Activated naive CD8-positive, alpha-beta T cell treated with anti-CD3 and anti-CD28 coated beads, Interleukin-2, amount 50 U/mL, for 24 hours (primary cell): ENCODE results near the gene SOX10.

Experiments
- ATAC-seq: fragments of 150-1000 bp; cut with Tn5 transposase; one replicate; pipeline ENCODE4 v1.10.0; 2021
- DNase-seq: peaks from one replicate; pipeline ENCODE4 v3.0.0; 2021
- H3K27ac Mint-ChIP-seq: one replicate; pipeline ENCODE4 v1.8.0; 2021; ENCODE audit warnings: mild to moderate bottlenecking, mixed read lengths
- H3K27me3 Mint-ChIP-seq: one replicate; pipeline ENCODE4 v1.8.0; 2021; ENCODE audit warnings: mixed read lengths
- H3K36me3 Mint-ChIP-seq: one replicate; pipeline ENCODE4 v1.8.0; 2021; ENCODE audit warnings: low read depth, mixed read lengths
- H3K4me1 Mint-ChIP-seq: one replicate; pipeline ENCODE4 v1.8.0; 2021; ENCODE audit warnings: mixed read lengths
- H3K4me3 Mint-ChIP-seq: one replicate; pipeline ENCODE4 v1.8.0; 2021; ENCODE audit warnings: mild to moderate bottlenecking, moderate library complexity, mixed read lengths
- H3K9me3 Mint-ChIP-seq: one replicate; pipeline ENCODE4 v1.8.0; 2021; ENCODE audit warnings: mixed read lengths

The SOX10 gene

DNA sequence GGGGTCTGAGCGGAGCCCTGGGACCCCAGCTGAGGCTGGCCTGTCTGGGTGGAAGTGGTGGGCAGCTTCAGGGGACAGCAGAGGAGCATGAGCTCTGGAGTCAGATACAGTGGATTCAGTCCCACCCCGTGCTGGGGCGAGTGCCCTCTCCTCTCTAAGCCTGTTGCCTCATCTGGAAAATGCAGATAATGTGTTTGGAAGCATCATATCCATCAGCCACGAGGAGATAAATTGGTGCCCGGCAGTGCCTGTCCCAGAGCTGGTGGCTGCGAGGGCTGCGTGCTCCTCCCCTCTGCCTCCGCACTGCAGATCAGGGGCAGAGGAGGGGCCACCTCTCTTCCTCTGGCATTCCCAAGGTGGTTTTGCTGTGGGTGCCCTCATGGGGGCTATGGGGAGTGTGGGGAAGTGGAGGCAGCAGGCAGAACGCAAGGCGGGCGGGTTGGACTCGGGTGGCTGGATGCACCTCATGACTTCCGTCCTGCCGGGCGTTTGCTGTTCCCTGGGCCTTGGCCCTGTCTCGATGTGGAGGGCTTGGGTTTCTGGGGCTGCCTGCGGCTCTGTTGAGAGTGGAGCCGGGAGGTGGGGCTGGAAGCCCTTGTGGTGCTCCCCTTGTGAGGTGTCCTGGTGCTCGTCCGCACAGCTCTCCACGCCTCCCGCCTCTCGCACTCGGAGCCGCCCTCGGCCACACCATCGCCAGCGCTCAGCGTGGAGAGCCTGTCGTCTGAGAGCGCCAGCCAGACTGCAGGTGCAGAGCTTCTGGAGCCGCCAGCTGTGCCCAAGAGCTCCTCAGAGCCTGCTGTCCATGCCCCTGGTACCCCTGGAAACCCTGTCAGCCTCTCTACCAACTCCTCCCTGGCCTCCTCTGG, 57.4 kb downstream of the SOX10 start:
- no peaks in the 10 kb centered on the region for H3K9me3 Mint-ChIP-seq
- no peak overlapping the region for H3K27ac Mint-ChIP-seq
- H3K4me3 Mint-ChIP-seq = no peak overlapping the region
- peaks cover 1% of the 10 kb centered on the region for H3K36me3 Mint-ChIP-seq
- H3K27me3 Mint-ChIP-seq = no peaks in the 10 kb centered on the region
- H3K4me1 Mint-ChIP-seq = no peaks in the 10 kb centered on the region
- ATAC-seq (no peak), DNase-seq (no peak)

- ATAC-seq = no peak
- Mint-ChIP-seq H3K4me1 (no peaks in the 10 kb centered on the region), H3K9me3 (no peaks in the 10 kb centered on the region), H3K4me3 (no peak overlapping the region), H3K27me3 (no peaks in the 10 kb centered on the region), H3K27ac (no peak overlapping the region), H3K36me3 (peaks cover 3% of the 10 kb centered on the region)
- DNase-seq = no peak
Measured at GRCh38 chr22:37926358-37926757, 58.0 kb downstream of the SOX10 start.

DNA sequence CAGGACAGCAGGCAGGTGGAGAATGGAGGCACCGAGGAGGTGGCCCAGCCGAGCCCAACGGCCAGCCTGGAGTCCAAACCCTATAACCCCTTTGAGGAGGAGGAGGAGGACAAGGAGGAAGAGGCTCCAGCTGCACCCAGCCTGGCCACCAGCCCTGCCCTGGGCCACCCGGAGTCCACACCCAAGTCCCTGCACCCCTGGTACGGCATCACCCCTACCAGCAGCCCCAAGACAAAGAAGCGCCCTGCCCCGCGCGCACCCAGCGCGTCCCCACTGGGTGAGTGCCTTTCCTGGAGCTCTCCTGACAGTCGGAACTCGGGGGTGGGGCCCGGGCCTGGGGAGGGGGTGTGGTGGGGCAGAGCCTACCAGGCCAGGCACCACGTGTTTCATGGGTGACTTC, 58.6 kb downstream of the SOX10 start:
- H3K9me3 Mint-ChIP-seq = no peaks in the 10 kb centered on the region
- peaks cover 3% of the 10 kb centered on the region for H3K36me3 Mint-ChIP-seq
- no peaks in the 10 kb centered on the region for H3K4me1 Mint-ChIP-seq
- DNase-seq = no peak
- ATAC-seq = peak; percentile 25
- no peaks in the 10 kb centered on the region for H3K27me3 Mint-ChIP-seq
- H3K4me3 Mint-ChIP-seq = no peak overlapping the region
- H3K27ac Mint-ChIP-seq = no peak overlapping the region

GRCh38 chr22:37925330-37925729, 59.0 kb downstream of the SOX10 start:
- H3K27ac Mint-ChIP-seq = no peak overlapping the region
- peaks cover under 1% of the 10 kb centered on the region for H3K4me1 Mint-ChIP-seq
- H3K9me3 Mint-ChIP-seq = no peaks in the 10 kb centered on the region
- DNase-seq (no peak), ATAC-seq (no peak)
- no peak overlapping the region for H3K4me3 Mint-ChIP-seq
- H3K27me3 Mint-ChIP-seq = no peaks in the 10 kb centered on the region
- H3K36me3 Mint-ChIP-seq = peaks cover 3% of the 10 kb centered on the region

DNA sequence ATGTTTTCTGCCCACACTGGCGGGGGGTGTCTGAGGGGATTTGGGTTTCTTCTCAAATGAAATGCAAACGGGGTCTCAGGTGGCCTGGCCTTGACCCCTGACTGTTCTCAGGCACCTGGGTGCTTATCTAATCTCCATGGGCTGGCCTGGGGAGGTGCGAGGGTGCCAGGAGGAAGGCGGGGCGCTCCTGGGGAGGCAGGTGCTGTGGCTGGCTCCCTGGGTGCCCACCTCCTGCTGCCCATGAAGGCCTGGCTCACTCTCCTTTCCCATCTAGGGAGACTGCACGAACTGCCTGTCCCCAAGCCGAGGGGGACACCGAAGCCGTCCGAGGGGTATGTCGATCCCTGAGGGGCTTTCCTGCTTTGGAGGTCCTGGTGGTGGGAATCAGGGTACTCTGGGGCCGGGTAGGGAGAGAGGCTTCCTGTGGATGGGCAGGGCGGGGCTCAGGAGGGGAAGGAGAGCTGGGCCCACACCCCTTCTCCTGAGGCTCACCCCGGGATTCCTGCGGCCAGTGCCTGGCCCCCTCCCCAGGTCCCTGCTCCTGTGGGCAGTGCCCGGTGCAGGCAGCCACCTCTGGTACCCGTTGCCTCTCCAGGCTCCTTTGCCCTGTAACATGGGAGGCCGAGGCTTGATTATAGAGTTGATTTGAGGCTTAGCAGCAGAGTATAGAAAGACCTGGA, 59.8 kb downstream of the SOX10 start:
- Mint-ChIP-seq H3K27me3 (no peaks in the 10 kb centered on the region), H3K4me1 (peaks cover 5% of the 10 kb centered on the region), H3K27ac (no peak overlapping the region), H3K36me3 (peaks cover 8% of the 10 kb centered on the region), H3K9me3 (no peaks in the 10 kb centered on the region), H3K4me3 (no peak overlapping the region)
- ATAC-seq (no peak), DNase-seq (no peak)

DNA sequence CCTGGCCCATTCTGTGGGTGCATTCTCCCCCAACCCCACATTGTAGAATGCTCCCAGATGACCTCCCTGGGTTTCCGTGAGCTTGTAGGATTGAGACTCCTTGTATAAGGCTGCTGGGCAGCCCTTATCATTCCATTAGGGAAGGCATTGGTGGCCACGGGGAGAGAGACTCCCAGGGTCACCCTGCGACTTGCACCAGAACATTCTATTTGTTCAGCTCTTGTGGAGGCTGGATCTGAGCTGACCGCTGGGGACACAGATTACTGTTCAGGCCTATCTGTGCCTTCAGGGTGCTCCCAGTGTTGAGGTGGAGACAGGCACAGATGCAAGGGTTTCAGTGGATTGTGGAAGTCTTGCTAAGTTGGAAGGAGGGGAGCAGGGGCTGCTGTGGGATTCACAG, 60.4 kb downstream of the SOX10 start:
- Mint-ChIP-seq H3K27me3 (no peaks in the 10 kb centered on the region), H3K4me1 (peaks cover 5% of the 10 kb centered on the region), H3K4me3 (no peak overlapping the region), H3K36me3 (peaks cover 8% of the 10 kb centered on the region), H3K9me3 (no peaks in the 10 kb centered on the region), H3K27ac (no peak overlapping the region)
- DNase-seq (no peak), ATAC-seq (no peak)
